Keratinocyte (primary cell): ENCODE data around the gene SLC38A2. TPM values are rescaled to one million over a fixed set of nuclear protein-coding genes. Genes with fewer than 3 reads are reported as not detected.

Experiments used
- DNase-seq: peaks from one replicate; pipeline ENCODE4 v3.0.0-alpha.2; 2011; ENCODE audit warnings: low read depth, missing footprints, low spot score
- FAIRE-seq: peaks from 2 replicates; lab custom pipeline; 2011; peaks lifted over from hg19 to GRCh38; lab: Jason Lieb, UNC
- H2AFZ ChIP-seq: 2 replicates; pipeline ENCODE4 v1.6.0; 2012; ENCODE audit warnings: low read length, control low read depth, inconsistent platforms; ENCODE audit not compliant: control insufficient read depth
- H3K27ac ChIP-seq: 2 replicates; pipeline ENCODE4 v1.5.1; 2011; ENCODE audit warnings: low read length; ENCODE audit not compliant: control insufficient read depth, insufficient read depth
- H3K27me3 ChIP-seq: 3 replicates; pipeline ENCODE4 v1.6.0; 2011; ENCODE audit warnings: low read length; ENCODE audit not compliant: control insufficient read depth, insufficient read depth; ENCODE audit errors: extremely low read depth
- H3K36me3 ChIP-seq, 2 experiments: 2 replicates in 1 of 2; 3 replicates in 1 of 2; pipeline ENCODE4 v1.5.1; 2011; ENCODE audit warnings: low read length in 2 of 2, mild to moderate bottlenecking in 1 of 2; ENCODE audit not compliant: control insufficient read depth in 2 of 2, insufficient read depth in 2 of 2; ENCODE audit errors: extremely low read depth in 1 of 2
- H3K4me1 ChIP-seq: 3 replicates; pipeline ENCODE4 v1.5.1; 2011; ENCODE audit warnings: low read length; ENCODE audit not compliant: control insufficient read depth, insufficient read depth; ENCODE audit errors: extremely low read depth
- H3K4me2 ChIP-seq: 3 replicates; pipeline ENCODE4 v1.6.0; 2011; ENCODE audit warnings: low read depth, low read length; ENCODE audit not compliant: control insufficient read depth, insufficient read depth; ENCODE audit errors: extremely low read depth
- H3K4me3 ChIP-seq, 3 experiments: fragments of 200-600 bp in 1 of 3; sonication (generic) in 1 of 3; 2 replicates in 2 of 3; 3 replicates in 1 of 3; pipeline ENCODE4 v1.5.1; 2011 to 2016; ENCODE audit warnings: low read length in 3 of 3, mild to moderate bottlenecking in 3 of 3, control low read depth in 2 of 3, inconsistent platforms in 1 of 3, low read depth in 1 of 3, mixed read lengths in 1 of 3, mixed run types in 1 of 3, moderate library complexity in 1 of 3; ENCODE audit not compliant: control insufficient read depth in 2 of 3, insufficient read depth in 2 of 3; ENCODE audit errors: extremely low read depth in 1 of 3
- H3K79me2 ChIP-seq: 2 replicates; pipeline ENCODE4 v1.6.0; 2012; ENCODE audit warnings: low read length; ENCODE audit not compliant: control insufficient read depth, insufficient read depth
- H3K9ac ChIP-seq: 3 replicates; pipeline ENCODE4 v1.6.0; 2011; ENCODE audit warnings: low read length; ENCODE audit not compliant: control insufficient read depth, insufficient read depth; ENCODE audit errors: extremely low read depth
- H3K9me1 ChIP-seq: 3 replicates; pipeline ENCODE4 v1.6.0; 2011; ENCODE audit warnings: low read length; ENCODE audit not compliant: control insufficient read depth, insufficient read depth; ENCODE audit errors: extremely low read depth
- H3K9me3 ChIP-seq: 2 replicates; pipeline ENCODE4 v1.5.1; 2012; ENCODE audit warnings: low read depth, low read length; ENCODE audit not compliant: control insufficient read depth
- H4K20me1 ChIP-seq: 3 replicates; pipeline ENCODE4 v1.6.0; 2011; ENCODE audit warnings: low read length; ENCODE audit not compliant: control insufficient read depth, insufficient read depth; ENCODE audit errors: extremely low read depth
- EZH2 ChIP-seq: IDR thresholded peaks from one replicate; pipeline ENCODE4 v1.6.1; 2012; ENCODE audit warnings: inconsistent platforms, mild to moderate bottlenecking, low read length, moderate library complexity
- dilution Hi-C: fragments of 300-500 bp; cut with MboI; formaldehyde crosslinking; loops from one replicate; pipeline ENCODE4 v1.7.0; 2020; ENCODE audit warnings: low sequenced_read_pairs; ENCODE audit not compliant: extremely low pct_ligation_motif_present
- polyA plus RNA-seq, 5 experiments: library from polyadenylated mRNA; depleted of rRNA in 3 of 5; stranded (reverse) in 3 of 5; stranded (forward) in 1 of 5; unstranded in 1 of 5; fragments of >200 nt; gene quantifications; 1 replicate in 1 of 5; 2 replicates in 3 of 5; 3 replicates in 1 of 5; pipeline versions ENCODE4 v1.2.1 to v1.2.3, GENCODE V29; 2011 to 2012; ENCODE audit warnings: missing spikeins in 2 of 5, low read depth in 1 of 5, low replicate concordance in 1 of 5
- TF ChIP-seq, protein P1 (sequence below), 3 experiments: IDR thresholded peaks in 1 of 3; conservative IDR thresholded peaks in 1 of 3; optimal IDR thresholded peaks in 1 of 3; 2 replicates in 2 of 3; 3 replicates in 1 of 3; pipeline versions ENCODE3 to v1.5.1; 2011; ENCODE audit warnings: low read length in 3 of 3, mild to moderate bottlenecking in 3 of 3, moderate library complexity in 2 of 3, control low read depth in 1 of 3, inconsistent platforms in 1 of 3; ENCODE audit not compliant: insufficient read depth in 2 of 3; ENCODE audit errors: extremely low read depth in 1 of 3

Gene SLC38A2
- polyA plus RNA-seq, 1 donor (not counting 4 experiments of a cell fraction or from before 2014, with no cell fraction given), result 577 TPM

- dilution Hi-C loops, result no loop called here
- Histone ChIP-seq H3K27me3 (no peaks in the 10 kb centered on the region), H3K9ac (peak overlapping the region; percentile 93), H3K9me1 (no peaks in the 10 kb centered on the region), H3K36me3 (peaks cover 22 to 52% of the 10 kb centered on the region in 2 experiments), H3K9me3 (no peaks in the 10 kb centered on the region), H3K79me2 (peaks cover 56% of the 10 kb centered on the region), H3K4me2 (peak overlapping the region; percentile 90), H3K4me1 (peaks cover 52% of the 10 kb centered on the region), H2AFZ (no peak overlapping the region), H4K20me1 (peaks cover 36% of the 10 kb centered on the region), H3K27ac (peak overlapping the region; percentile 95), H3K4me3 (peak overlapping the region; percentile 70 to 100 (median 100))
- FAIRE-seq, result no peak
- TF ChIP-seq, protein P1, sequence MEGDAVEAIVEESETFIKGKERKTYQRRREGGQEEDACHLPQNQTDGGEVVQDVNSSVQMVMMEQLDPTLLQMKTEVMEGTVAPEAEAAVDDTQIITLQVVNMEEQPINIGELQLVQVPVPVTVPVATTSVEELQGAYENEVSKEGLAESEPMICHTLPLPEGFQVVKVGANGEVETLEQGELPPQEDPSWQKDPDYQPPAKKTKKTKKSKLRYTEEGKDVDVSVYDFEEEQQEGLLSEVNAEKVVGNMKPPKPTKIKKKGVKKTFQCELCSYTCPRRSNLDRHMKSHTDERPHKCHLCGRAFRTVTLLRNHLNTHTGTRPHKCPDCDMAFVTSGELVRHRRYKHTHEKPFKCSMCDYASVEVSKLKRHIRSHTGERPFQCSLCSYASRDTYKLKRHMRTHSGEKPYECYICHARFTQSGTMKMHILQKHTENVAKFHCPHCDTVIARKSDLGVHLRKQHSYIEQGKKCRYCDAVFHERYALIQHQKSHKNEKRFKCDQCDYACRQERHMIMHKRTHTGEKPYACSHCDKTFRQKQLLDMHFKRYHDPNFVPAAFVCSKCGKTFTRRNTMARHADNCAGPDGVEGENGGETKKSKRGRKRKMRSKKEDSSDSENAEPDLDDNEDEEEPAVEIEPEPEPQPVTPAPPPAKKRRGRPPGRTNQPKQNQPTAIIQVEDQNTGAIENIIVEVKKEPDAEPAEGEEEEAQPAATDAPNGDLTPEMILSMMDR (optimal IDR thresholded peaks at IDR 0.05 in 1 of 3, IDR thresholded peaks at IDR 0.05 in 1 of 3, conservative IDR thresholded peaks at IDR 0.05 in 1 of 3; ENCODE audit: extremely low read depth in 1 of 3, insufficient read depth in 2 of 3, low read length in 3 of 3), result no peak
- no peak for TF ChIP-seq EZH2
- no peak for DNase-seq
Observed at GRCh38 chr12:46370380-46370734, 2.2 kb downstream of the SLC38A2 start.

GRCh38 chr12:46369474-46370379, 2.8 kb downstream of the SLC38A2 start:
- Histone ChIP-seq H3K9me3 (no peaks in the 10 kb centered on the region), H3K36me3 (peaks cover 25 to 58% of the 10 kb centered on the region in 2 experiments), H3K9me1 (no peaks in the 10 kb centered on the region), H2AFZ (no peak overlapping the region), H3K4me1 (peaks cover 58% of the 10 kb centered on the region), H4K20me1 (peaks cover 42% of the 10 kb centered on the region), H3K9ac (peak overlapping the region; percentile 93), H3K4me2 (peak overlapping the region; percentile 90), H3K4me3 (peak overlapping the region; percentile 70 to 100 (median 100)), H3K27ac (peak overlapping the region; percentile 95), H3K27me3 (no peaks in the 10 kb centered on the region), H3K79me2 (peaks cover 60% of the 10 kb centered on the region)
- DNase-seq (peak; percentile 17), FAIRE-seq (peak; percentile 20)
- TF ChIP-seq, protein P1 (optimal IDR thresholded peaks at IDR 0.05 in 1 of 3, IDR thresholded peaks at IDR 0.05 in 1 of 3, conservative IDR thresholded peaks at IDR 0.05 in 1 of 3; ENCODE audit: extremely low read depth in 1 of 3, insufficient read depth in 2 of 3, low read length in 3 of 3), result no peak
- TF ChIP-seq EZH2, result no peak
- dilution Hi-C loops, result no loop called here
